ENCODE results near the gene MYO1C.
"Not testable (repeated sequence)": the region's sequence is repeated elsewhere in the genome, so short reads cannot be mapped to it uniquely, and the experiment has no call there.

The MYO1C gene

DNA sequence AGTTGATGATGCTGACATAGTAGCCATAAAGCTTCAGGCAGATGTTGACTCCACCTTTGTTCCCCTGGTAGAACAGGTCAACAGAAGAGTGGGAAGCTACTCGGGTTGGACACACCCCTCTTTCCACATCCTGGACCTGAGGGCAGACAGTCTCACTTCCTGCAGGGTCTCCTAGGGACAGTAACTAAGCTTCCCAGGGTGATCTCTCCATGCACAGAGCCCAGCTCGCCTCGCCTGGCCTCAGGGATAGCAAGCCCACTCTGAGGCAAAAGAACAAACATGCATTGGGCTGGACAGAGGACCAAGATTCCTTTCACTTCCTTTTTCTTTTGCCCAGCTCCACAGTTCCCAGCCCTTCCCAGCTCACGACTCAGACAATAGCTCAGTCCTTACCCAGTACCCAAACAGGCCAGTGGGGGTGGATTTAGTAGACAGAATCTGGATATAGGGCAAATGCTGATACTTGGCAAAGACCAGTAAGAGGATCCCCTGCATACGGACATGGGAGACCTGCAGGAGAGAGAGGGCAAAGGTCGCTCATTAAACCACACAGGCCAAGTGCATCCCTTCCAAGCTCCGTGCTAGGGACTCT lies 16.9 kb upstream of the MYO1C start:
- DNase-seq (ENCODE audit: low spot score): no peak

DNA sequence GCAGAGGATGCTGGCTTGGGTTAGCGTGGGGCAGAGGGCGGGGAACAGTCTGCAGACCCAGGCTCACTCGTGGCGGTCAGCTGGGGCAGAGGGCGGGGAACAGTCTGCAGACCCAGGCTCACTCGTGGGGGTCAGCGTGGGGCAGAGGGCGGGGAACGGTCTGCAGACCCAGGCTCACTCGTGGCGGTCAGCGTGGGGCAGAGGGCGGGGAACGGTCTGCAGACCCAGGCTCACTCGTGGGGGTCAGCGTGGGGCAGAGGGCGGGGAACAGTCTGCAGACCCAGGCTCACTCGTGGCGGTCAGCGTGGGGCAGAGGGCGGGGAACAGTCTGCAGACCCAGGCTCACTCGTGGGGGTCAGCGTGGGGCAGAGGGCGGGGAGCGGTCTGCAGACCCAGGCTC lies 16.2 kb upstream of the MYO1C start:
- not testable (repeated sequence) for DNase-seq (ENCODE audit: low spot score)

DNA sequence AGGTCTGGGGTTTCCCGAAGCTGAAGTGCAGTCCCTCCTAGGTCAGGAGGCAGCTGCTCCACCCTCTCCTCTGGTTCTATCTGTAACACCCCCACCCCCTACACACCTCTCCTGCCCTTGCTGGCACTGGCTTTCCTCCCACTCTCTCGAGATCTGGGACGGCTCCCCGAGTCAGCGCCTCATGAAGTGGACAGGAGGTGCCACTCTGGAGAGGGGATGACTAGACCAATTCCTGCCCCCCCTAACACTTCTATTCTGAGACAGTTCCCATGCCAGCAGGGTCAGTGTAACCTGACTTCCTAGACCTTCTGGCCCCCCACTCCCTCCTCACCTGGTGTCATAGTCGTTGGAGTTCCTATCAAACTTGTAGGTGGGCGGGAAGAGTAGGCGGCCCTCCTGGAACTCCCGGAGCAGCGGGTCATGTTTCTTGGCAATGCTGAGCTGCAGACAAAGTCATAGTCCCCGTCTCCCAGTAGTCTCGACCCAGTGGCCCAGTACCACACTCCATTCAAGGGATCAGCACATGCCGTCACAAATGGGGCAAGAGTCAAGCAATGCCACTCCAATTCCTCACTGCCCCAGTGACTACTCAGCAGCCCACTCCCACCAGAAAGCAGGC lies 14.3 kb upstream of the MYO1C start:
- DNase-seq (ENCODE audit: low spot score): no peak

DNA sequence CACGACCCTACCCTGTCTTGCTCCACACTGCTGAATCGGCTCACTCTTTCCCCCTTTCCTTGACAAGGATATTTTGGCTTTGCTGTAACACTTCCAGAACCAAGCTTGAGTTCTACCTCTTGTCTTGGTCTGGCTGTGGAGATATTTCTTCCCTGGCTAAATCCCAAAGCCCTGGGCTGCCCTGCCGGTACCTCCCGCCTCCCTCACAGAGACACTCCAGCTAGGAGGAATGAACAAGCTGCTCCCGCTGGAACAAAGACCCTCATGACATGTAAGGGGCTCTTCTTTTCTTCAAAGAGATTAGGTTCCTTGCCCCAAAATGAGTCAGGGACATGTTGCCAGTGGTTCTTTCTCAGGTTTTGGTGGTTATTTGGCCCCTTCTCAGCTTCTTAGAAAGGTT lies 13.1 kb upstream of the MYO1C start:
- DNase-seq (ENCODE audit: low spot score): no peak

DNA sequence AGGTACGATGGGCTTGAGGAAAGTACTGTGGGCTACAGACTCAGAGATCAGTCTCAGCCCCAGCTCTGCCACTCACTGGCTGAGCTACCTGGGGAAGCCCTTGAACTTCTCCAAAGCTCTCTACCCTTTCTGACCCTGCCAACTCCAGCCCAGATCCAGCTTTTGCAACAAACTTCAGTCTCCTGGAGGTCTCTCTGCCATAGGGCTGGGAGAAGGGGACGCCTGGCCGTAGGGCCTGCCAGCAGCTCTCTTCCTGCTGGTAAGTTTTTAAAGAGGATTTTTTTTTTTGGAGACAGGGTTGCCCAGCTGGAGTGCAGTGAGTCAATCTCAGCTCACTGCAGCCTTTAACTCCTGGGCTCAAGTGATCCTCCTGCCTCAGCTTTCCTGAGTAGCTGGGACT lies 12.4 kb upstream of the MYO1C start:
- DNase-seq (ENCODE audit: low spot score): no peak

DNA sequence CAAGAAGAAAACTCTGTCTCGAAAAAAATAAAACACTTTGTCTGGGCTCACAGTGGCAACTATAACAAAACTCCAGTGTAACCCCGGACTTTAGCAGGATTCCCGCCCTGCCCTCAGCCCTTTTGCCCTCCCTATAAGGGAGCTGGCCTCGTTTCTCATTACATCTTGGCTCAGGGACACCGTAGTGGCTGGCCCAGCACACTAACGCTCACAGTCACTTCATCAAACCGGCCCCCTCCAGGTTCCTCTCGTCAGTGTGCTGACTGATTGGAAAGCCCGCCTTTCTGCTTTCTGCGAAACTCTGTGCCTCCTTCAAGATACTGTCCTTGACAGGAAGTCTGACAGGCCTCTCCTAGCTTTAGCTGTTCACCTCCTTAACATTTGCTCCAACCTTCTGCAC lies 11.2 kb upstream of the MYO1C start:
- DNase-seq (ENCODE audit: low spot score): no peak

DNA sequence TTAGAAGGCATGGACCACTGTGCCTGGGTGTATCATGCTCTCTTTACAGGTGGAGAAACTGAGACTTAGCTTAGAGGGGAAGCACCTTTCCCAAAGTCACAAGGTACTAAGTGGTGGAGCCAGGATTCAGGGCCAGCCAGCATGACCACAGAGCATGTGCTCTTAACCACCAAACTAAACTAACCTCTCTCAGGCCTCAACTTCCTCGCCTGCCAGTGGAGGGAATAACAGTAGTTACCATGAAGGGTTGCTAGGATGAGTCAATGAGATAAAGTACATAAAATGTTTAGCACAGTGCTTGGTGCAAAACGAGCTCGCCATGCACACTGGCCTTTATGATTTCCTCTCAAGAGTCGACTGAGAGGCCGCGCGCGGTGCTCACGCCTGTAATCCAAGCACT lies 6.4 kb upstream of the MYO1C start:
- DNase-seq (ENCODE audit: low spot score): no peak

DNA sequence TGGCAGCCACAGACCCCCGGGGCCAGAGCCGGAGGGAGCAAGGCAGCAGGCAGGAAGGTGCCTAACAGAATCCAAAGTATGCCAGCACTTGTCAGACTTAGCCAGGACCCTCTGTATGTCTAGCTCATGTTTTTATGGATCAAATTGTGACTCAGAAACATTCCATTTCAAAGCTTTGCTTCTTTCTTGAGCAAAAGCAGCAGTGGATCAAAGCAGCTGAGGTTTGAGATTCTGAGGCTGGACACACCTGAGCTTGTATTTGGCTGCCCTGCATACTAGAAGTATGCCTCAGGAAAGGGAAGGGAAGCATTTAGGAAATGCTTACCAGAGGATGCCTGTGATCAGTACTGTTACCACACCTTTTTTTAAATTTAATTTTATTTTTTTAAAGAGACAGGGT lies 5.7 kb upstream of the MYO1C start:
- no peak for DNase-seq (ENCODE audit: low spot score)

DNA sequence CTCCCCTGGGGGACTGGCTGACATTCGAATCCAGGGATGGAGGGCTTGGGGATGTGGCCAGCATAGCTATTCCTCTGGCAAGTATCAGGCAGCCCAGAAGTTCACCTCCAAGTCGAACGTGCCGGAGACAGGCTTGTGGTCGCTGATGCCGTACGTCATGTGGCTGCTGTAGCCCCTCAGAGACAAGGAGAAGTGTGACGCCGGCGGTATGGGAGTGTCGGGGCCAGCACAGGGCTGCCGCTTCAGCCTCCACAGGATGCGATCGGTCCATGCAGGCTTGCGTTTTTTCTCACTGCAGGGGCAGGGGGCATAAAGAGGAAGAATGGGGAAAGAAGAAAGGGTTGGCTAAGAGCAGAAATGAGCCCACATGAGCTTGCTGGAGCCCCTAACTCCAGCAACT lies 5.3 kb upstream of the MYO1C start:
- no peak for DNase-seq (ENCODE audit: low spot score)

DNA sequence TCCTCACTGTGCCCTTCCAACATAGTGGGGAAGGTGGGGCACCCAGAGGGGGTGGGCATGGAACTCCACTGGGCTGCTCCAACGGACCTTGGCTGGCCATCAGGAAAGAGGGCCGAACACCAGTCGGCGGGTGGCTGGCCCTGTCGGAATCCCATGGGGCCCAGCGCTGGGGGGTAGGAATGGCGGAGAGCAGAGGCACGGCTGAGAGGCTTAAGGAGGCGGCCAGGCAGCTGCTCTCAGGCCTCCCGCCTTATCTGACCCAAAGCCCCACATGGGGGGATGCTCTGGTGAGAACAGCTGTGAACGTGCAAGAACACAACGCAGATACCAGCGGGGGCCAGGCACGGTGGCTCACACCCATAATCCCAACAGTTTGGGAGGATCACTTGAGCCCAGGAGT lies 4.4 kb upstream of the MYO1C start:
- DNase-seq (ENCODE audit: low spot score): no peak

DNA sequence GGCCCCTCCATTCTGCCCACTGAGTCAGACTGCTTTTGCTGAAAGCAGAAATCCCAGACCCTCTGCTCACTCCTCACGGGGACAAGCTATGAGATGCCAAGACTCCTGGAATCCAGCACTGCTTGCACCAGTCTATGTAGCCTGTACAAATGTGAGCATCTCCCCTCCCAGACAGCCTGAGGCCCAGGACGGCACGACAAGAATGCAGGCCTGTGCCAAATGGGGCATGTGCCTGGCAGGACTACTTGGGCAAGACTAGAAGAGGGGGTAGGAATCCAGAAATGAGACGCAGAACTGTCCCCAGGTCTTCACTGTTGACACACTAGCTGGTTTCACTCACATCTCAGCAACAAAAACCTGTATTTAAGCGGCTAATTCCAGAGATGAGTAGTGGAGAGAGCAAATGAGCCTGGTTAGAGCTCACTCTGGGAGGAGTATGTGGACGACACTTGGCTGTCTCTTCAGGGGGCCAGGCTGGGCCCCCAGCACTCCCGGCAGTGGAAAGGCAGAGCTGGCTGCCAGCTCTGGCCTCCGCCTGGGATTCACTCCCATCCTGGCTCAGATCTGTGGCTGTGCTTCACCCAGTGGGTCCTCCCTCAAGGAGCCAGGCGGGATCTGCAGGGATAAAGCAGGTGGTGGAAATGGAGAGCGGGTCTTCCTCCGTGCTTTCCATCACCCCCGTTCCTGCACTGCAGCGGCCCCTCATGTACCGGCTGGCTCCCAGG lies 2.9 kb upstream of the MYO1C start:
- DNase-seq (ENCODE audit: low spot score): no peak

DNA sequence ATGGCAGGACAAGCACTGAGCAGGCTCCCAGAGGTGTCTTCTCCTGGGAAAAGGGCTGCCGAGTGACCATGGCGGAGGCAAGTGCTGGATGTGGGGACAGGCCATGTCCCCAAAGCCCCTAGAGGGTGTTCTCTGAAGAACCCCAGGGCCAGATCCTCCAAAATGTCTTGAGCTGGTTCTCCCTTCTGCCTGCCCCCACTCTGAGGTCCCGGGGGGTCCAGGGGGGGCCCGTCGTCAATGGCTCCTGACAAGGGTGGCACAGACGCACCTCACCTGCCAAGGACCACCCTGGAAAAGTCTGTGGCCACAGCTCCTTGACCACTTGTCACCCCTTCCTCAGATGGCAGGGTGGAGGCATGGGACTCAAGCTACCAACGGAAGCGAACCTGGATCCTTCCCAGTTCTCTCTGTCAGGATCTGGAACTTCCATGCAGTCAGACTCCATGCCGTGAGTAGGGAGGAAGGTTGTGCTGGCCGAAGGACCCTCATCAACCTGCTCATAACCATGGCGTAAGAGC lies 2.3 kb upstream of the MYO1C start:
- no peak for DNase-seq (ENCODE audit: low spot score)

DNA sequence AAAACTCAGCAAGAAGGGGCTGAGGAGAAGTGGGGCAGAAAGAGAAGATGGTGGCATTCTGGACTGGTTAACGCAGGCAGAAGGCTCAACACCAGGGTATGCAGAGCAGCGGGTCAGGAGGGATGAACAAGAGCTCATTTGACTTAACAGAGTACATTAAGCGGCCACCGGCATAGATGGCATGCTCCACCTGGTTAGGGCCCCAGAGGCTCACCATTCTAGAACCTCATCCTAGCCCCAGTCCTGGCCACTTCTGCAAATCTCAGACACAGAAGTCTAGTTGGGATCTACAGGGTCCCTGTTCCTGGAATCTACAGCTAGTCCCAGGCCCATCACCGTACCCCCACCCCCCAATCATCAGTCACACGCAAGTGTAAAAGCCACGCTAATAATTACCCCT lies 1.7 kb upstream of the MYO1C start:
- DNase-seq (ENCODE audit: low spot score): no peak

DNA sequence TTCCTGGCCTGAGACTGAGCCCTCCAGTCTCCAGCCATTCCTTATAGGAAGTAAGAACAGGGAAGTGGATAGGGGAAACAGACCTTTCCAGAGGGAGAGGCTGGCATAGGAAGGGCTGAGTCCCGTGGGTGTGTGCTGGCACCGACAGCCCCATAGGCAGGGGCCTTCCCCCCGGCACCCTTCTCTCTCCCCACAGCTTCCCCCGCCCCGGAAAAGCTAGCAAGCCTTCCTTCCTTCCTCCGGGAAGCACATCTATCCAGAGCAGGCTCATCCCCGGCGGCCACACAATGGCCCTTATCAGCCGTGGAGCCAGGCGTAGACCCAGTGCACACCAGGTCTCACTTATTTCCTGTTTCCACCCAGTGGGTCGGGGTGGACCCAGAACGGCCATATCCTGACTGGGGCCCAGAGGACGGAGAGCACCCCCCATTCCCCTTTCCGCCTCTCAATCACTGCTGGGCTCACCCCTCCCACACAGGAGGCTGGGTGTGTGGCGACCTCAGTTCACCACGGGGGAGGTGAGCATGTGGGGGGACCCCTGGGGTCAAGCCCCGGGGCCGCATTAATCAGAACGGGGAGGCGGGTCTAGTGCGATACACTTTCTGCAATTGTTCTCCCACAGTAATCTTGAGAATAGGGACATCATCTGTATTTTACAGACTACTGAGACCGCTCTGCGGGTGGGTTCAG lies 950 bp upstream of the MYO1C start:
- DNase-seq (ENCODE audit: low spot score): no peak

DNA sequence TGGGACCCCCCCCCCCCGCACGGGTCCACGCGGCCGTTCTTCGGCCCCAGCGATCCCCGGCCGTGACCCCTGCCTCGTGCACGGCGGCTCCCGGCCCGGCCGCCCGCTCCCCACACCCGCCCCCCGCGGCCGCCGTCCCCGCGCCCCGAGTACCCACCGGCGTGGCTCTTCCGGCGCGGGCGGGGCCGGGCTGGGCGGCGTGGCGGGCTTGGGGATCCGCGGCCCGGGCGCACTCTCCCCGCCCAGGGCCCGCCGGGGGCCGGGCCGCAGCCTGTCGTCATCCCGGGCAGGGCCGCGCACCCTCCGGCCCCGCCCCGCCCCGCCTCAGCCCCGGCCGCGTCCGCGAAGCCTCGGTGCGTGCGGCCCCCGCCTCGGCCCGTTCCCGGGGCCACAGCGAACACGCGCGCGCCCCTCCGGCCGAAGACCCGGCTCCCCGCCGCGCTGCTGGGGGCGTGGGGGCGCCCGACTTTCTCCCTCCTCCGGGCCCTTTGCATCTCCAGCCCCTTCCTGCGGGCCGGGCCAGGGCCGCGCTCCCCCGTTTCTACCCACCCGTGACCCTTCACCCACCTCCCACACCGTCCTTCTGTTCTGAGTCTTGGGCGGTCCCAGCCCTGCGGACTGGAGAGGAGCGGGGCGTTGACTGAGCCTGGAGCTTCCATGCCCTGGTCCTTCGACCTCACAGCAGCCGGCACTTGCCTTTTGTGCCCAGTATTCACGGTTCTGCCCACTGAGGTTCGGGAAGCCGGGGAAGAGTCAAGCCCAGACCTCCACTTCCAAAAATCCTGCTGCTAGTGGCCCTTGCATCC lies 840 bp downstream of the MYO1C start:
- peak; percentile 46 for DNase-seq (ENCODE audit: low spot score)

DNA sequence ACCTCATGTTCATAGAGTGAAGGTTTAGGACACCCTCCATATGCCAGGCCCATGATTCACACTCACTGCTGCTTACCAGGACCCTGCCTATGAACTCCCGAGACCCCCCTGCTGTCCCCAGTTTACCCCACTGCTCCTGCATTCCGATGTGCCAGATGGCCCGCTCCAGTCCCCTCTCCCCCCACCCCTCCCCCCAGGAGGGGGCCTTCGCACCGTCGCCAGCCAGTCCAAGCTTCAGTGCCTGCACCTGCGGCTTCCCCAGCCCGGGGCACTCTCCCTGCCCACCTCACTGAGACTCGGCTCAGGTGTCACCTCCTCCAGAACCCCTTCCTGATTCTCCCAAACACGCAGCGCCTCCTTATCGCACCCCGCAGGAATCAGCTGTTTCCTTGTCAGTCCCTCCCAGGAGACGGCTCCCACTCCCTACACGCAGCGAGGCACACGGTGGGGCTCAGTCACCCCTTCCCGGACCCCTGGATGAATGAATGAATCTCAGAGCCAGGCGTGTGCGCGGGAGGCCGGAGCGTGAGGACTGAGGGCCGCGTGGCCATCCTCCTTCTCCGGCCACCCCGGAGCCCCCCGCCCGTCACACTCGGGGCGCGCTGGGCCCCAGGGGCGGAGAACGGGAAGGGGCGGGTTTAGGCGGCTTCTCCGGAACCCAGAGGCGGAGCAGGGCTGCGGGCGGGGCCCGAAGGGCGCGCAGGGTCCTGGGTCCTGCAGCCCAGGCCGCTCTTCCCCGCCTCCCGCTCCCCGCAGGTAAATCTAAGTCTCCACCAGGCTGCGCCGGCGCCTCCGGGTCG lies 1.6 kb downstream of the MYO1C start:
- DNase-seq (ENCODE audit: low spot score): no peak

DNA sequence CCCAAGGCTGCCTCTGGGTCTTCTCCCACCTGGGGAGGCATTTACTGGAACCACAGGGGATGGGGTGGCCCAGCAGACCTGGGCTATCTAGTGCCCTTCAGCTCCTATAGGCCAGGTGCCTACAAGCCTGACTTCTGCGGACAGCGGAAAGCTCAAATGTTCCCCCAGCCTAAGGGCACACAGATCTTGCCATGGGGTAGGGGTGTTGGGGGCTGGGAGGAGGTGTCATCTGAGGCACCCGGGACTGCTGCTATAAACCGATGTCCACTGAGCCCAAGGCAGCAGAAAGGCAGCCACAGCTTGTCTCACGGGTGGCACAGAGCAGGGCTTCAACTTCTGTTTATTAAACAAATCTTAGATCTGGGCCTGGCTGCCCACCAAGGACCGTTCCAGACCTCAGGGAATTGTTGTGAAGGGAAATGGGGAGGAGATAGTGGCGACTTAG lies 3.6 kb downstream of the MYO1C start:
- DNase-seq (ENCODE audit: low spot score): no peak

DNA sequence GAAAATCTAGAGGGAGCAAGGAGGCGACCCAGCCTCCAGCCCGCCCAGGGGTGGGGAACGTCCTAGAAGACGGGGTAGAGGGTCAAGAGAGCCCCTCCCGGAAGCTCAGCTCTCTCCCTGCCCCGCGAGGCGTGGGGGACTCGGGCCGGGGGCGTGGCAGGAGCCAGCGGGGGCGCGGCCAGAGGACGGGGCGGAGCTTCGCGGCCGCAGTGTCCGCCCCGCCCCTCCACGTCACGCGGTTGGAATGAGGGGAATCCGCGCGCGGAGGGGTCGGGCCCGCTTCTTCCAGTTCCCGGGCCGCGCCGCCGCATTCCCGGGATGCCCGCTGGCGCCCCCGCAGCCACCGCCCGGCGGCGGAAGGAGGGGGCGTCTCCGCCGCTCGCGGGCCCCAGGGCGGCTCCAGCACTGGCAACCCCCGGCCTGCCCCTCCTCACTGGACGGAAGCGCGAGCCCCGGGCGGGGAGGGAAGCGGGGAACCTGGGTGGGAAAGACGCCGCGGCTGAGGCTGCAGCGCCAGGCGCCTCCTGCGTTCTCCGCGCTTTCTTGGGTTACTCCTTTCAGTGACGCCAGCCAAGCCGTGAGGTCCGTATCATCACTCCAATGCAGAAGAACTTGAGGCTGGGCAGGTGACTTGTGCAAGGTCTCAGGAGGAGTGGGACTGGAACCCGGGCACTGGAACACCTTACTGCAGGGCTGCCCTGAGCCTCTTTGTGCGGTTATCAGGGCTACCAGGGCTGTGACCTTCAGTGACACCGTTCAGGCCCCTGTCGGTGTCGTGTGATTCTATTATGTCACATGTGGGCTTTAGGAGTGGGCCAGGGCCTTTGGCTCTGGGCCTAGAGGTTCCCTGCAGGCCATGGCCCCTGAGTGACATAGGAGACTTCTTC lies 4.3 kb downstream of the MYO1C start:
- peak; percentile 73 for DNase-seq (ENCODE audit: low spot score)

DNA sequence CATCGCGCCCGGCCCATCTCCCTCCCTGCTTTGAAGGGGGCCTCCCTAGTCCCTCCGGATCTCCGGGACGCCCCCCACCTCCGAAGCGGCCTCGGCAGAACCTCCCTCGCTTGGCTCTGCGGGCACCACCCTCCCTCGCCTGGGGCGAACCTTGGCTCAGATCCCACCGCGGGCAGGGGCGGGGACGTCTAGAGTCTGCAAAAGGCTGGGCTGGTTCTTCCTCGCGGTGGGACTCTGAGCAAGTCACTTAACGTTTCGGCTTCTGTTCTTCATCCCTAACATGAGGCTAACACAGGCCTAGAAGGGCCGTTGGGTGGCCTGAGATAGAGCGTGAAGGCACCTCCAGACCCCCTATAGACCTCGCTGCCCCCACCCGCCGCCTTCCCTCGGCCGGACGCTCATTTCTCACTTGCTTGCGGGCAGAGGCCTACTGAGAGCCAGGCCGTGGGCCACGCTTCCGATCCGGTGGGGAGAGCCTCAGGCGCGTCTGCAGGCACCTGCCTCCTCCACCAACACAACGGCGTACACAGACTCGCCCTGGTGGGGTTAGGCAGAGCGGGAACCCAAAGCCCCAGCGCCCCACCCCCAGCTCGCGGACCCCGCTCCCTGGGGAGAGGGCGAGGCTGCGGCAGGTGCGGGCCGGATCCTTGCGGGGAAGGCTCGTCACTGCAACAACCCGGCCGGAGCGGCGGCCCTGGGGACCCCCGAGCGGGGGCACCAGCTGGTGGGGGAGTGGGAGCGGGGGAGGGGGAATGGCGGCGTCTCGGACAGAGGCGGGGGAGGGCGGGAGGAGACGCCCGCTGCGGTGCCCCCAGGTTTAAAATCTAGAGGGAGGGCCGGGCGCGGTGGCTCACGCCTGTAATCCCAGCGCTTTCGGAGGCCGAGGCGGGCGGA lies 5.4 kb downstream of the MYO1C start:
- DNase-seq (ENCODE audit: low spot score): no peak
